K562 (cell line): Measurements from ENCODE around the gene FCSK. TPM values are rescaled to one million over a fixed set of nuclear protein-coding genes. Genes with fewer than 3 reads are reported as not detected.

ENCODE experiments used
- ATAC-seq: fragments of 200-7000 bp; cut with Tn5 transposase; 3 replicates; pipeline ENCODE4 v1.9.1; 2020; ENCODE audit warnings: moderate library complexity
- BruUV-seq: library from RNA; stranded (reverse); fragments of 400-500 nt; replicated peaks from 2 replicates; lab custom pipeline; 2021; lab: Mats Ljungman, UMichigan
- CTCF ChIA-PET: fragments of 300-600 bp; formaldehyde crosslinking; extraction: SDS; loops from one replicate; lab custom pipeline; 2021; ENCODE audit warnings: low intra/inter-chr PET ratio; lab: Yijun Ruan, JAX
- POLR2A ChIA-PET: fragments of 300-600, 350-650 bp; sonication (Branson Sonifier 250); formaldehyde crosslinking; extraction: SDS; loops from one replicate; lab custom pipeline; 2021; ENCODE audit warnings: antibody characterized with exemption, inconsistent platforms; lab: Yijun Ruan, JAX
- DNase-seq, 4 experiments: peaks; one replicate each; pipeline versions ENCODE4 v3.0.0 to v3.0.0-alpha.2; 2011 to 2018; ENCODE audit warnings: low spot score in 3 of 4, mixed read lengths in 3 of 4; ENCODE audit errors: extremely low read depth in 1 of 4
- FAIRE-seq: peaks from 2 replicates; lab custom pipeline; 2011; peaks lifted over from hg19 to GRCh38; lab: Jason Lieb, UNC
- H2AFZ ChIP-seq: 2 replicates; pipeline ENCODE4 v1.6.0; 2011; ENCODE audit warnings: low read depth, low read length, control low read depth, inconsistent platforms
- H3K27ac ChIP-seq: fragments of 200-600 bp; 3 replicates; pipeline ENCODE4 v1.8.0; 2011; ENCODE audit warnings: low read depth, mild to moderate bottlenecking, control low read depth, inconsistent platforms, low read length, moderate library complexity, mixed read lengths; ENCODE audit errors: extremely low read depth
- H3K27me3 ChIP-seq, 2 experiments: fragments of 300-600 bp in 1 of 2; 2 replicates in 1 of 2; 3 replicates in 1 of 2; pipeline versions ENCODE4 v1.6.0 to v1.8.0; 2011; ENCODE audit warnings: inconsistent platforms in 2 of 2, low read length in 2 of 2, mild to moderate bottlenecking in 1 of 2, mixed read lengths in 1 of 2, moderate library complexity in 1 of 2; ENCODE audit not compliant: control insufficient read depth in 2 of 2, insufficient read depth in 2 of 2
- H3K36me3 ChIP-seq: fragments of 300-600 bp; 3 replicates; pipeline ENCODE4 v1.8.0; 2011; ENCODE audit warnings: mild to moderate bottlenecking, low read length, inconsistent platforms; ENCODE audit not compliant: control insufficient read depth, insufficient read depth
- H3K4me1 ChIP-seq, 2 experiments: fragments of 200-600 bp in 1 of 2; replicated peaks in 1 of 2; 2 replicates in 1 of 2; 3 replicates in 1 of 2; pipeline versions ENCODE4 v1.5.1 to v1.8.0; 2011; ENCODE audit warnings: inconsistent platforms in 2 of 2, low read length in 2 of 2, mild to moderate bottlenecking in 1 of 2, mixed read lengths in 1 of 2, moderate library complexity in 1 of 2; ENCODE audit not compliant: control insufficient read depth in 2 of 2, insufficient read depth in 2 of 2
- H3K4me2 ChIP-seq: 2 replicates; pipeline ENCODE4 v1.6.1; 2011; ENCODE audit warnings: low read length, control low read depth, inconsistent platforms, mixed read lengths; ENCODE audit not compliant: insufficient read depth
- H3K4me3 ChIP-seq: fragments of 200-600 bp; sonication (generic), shearing (Covaris generic); 2 replicates; pipeline ENCODE4 v1.5.1; 2016; ENCODE audit warnings: control low read depth, inconsistent platforms
- H3K79me2 ChIP-seq: fragments of 200-600 bp; 3 replicates; pipeline ENCODE4 v1.8.0; 2011; ENCODE audit warnings: low read length, inconsistent platforms; ENCODE audit not compliant: control insufficient read depth, insufficient read depth
- H3K9ac ChIP-seq, 2 experiments: 2 replicates each; pipeline versions ENCODE4 v1.6.0 to v1.6.1; 2011; ENCODE audit warnings: low read depth in 2 of 2, low read length in 2 of 2, control low read depth in 1 of 2, inconsistent platforms in 1 of 2, mild to moderate bottlenecking in 1 of 2, mixed read lengths in 1 of 2; ENCODE audit not compliant: insufficient read depth in 1 of 2
- H3K9me1 ChIP-seq: one replicate; pipeline ENCODE4 v1.6.0; 2011; ENCODE audit warnings: inconsistent platforms, mild to moderate bottlenecking, low read length, moderate library complexity; ENCODE audit not compliant: control insufficient read depth, insufficient read depth
- H3K9me3 ChIP-seq: replicated peaks from 2 replicates; pipeline ENCODE4 v1.5.1; 2011; ENCODE audit warnings: low read depth, low read length, inconsistent platforms; ENCODE audit not compliant: control insufficient read depth, insufficient read depth
- H4K20me1 ChIP-seq: replicated peaks from 2 replicates; pipeline ENCODE4 v1.6.1; 2011; ENCODE audit warnings: low read length, inconsistent platforms, mixed read lengths; ENCODE audit not compliant: control insufficient read depth, insufficient read depth
- CCNT2 ChIP-seq: IDR thresholded peaks from 2 replicates; pipeline ENCODE4 v1.6.1; 2011; ENCODE audit warnings: borderline replicate concordance, low read depth, mild to moderate bottlenecking, moderate library complexity, mixed read lengths, low read length; ENCODE audit not compliant: insufficient read length; ENCODE audit errors: extremely low read depth
- CHCHD3 ChIP-seq: fragments of 250-450 bp; sonication (Bioruptor Pico); IDR thresholded peaks from 2 replicates; pipeline ENCODE4 v2.1.2; 2022; ENCODE audit warnings: mild to moderate bottlenecking
- DDX20 ChIP-seq: fragments of 450-650 bp; IDR thresholded peaks from 2 replicates; pipeline ENCODE4 v1.6.1; 2016; ENCODE audit warnings: missing genetic modification characterization, low read depth, mild to moderate bottlenecking, missing compliant biosample characterization, moderate library complexity
- ELK3 ChIP-seq: fragments of 450-650 bp; formaldehyde crosslinking; IDR thresholded peaks from 2 replicates; pipeline ENCODE4 v1.4.0; 2020; ENCODE audit warnings: mild to moderate bottlenecking
- FOXA1 ChIP-seq: fragments of 450-650 bp; IDR thresholded peaks from 2 replicates; pipeline ENCODE4 v1.6.1; 2016; ENCODE audit warnings: mild to moderate bottlenecking, borderline replicate concordance
- MTA2 ChIP-seq: fragments of 450-650 bp; IDR thresholded peaks from 2 replicates; pipeline ENCODE4 v1.6.1; 2016; ENCODE audit warnings: low read depth
- NKRF ChIP-seq: fragments of 450-650 bp; IDR thresholded peaks from 2 replicates; pipeline ENCODE4 v1.6.1; 2016; ENCODE audit warnings: borderline replicate concordance
- ZNF586 ChIP-seq: fragments of 450-650 bp; formaldehyde crosslinking; conservative IDR thresholded peaks from 2 replicates; pipeline ENCODE4 v1.4.0; 2020; ENCODE audit warnings: mild to moderate bottlenecking, moderate library complexity
- WGBS: fragments of 100-300 bp; shearing (Covaris generic); methylation state at CpG from one replicate; pipeline ENCODE4 v1.1.6; 2016; ENCODE audit warnings: low coverage, mixed read lengths; ENCODE audit not compliant: insufficient coverage; ENCODE audit errors: missing lambda C conversion rate; 5-methylcytosine and 5-hydroxymethylcytosine counted together
- in situ Hi-C: fragments of 300-500 bp; cut with MboI; formaldehyde crosslinking; loops from 4 replicates; pipeline ENCODE4 v1.15.0; 2018; ENCODE audit warnings: inconsistent platforms, mixed read lengths
- intact Hi-C: fragments of 100-400 bp; cut with micrococcal nuclease; formaldehyde crosslinking; loops from 2 replicates; pipeline ENCODE4 v1.14.2; 2022
- polyA plus RNA-seq, 8 experiments: library from polyadenylated mRNA; depleted of rRNA in 4 of 8; stranded (reverse) in 5 of 8; unstranded in 3 of 8; fragments of >200 nt; fragmentation: Nextera tagmentation in 2 of 8; fragmentation: Illumina TruSeq in 1 of 8; extraction: Ambion mirVana in 2 of 8; extraction: Trizol in 1 of 8; gene quantifications; 2 replicates each; pipeline versions ENCODE4 v1.2.1 to v1.2.3, GENCODE V29; 2011 to 2014; ENCODE audit warnings: inconsistent platforms in 1 of 8, missing spikeins in 1 of 8
- total RNA-seq, 7 experiments: library from RNA; depleted of rRNA in 6 of 7; stranded (reverse); fragments of >200 nt in 6 of 7; fragmentation: Illumina TruSeq in 2 of 7; extraction: Trizol in 2 of 7; gene quantifications; 2 replicates each; pipeline versions ENCODE4 v1.2.1 to v1.2.3, GENCODE V29; 2011 to 2021; ENCODE audit warnings: low replicate concordance in 1 of 7

FCSK gene
- total and polyA plus RNA-seq, 9 of the 15 experiments (the other 6 are each of a cell fraction or from before 2014, with no cell fraction given) = 0.92 to 18.6 (median 8.3) TPM

GRCh38 chr16:70483426-70483825 lies 29.0 kb downstream of the FCSK start:
- 80% methylated on average over 5 of the region's 5 CpGs for WGBS
- no peak overlapping the region for H3K4me2 ChIP-seq
- no peaks in the 10 kb centered on the region for H3K79me2 ChIP-seq
- no peak for FAIRE-seq
- H3K4me1 ChIP-seq = no peaks in the 10 kb centered on the region; a peak in 2 of 5 replicates
- intact Hi-C loops = no loop called here
- no peaks in the 10 kb centered on the region for H3K9me3 ChIP-seq
- H4K20me1 ChIP-seq = no peaks in the 10 kb centered on the region; the same call in 1 of the 2 replicates
- no peak for TF ChIP-seq NKRF
- TF ChIP-seq MTA2 = no peak
- TF ChIP-seq CCNT2 = no peak
- TF ChIP-seq DDX20 (tag) = no peak
- no peak for TF ChIP-seq ELK3 (CRISPR knock-in tag)
- no peak for TF ChIP-seq ZNF586
- no peak for TF ChIP-seq CHCHD3
- no peak for TF ChIP-seq FOXA1
- TF ChIP-seq, all 486 proteins: peak for 0
- peaks cover 62% of the 10 kb centered on the region; the same call in 2 of the 3 replicates for H3K36me3 ChIP-seq
- no peak overlapping the region for H2AFZ ChIP-seq
- in situ Hi-C loops = no loop called here
- no peak overlapping the region for H3K9ac ChIP-seq
- DNase-seq (no peak), ATAC-seq (no peak)
- no TSS peak for BruUV-seq
- peaks cover 3% of the 10 kb centered on the region for H3K9me1 ChIP-seq
- no peak overlapping the region for H3K27ac ChIP-seq
- H3K27me3 ChIP-seq = no peaks in the 10 kb centered on the region
- no peak overlapping the region for H3K4me3 ChIP-seq
- ChIA-PET CTCF (no interaction called here), POLR2A (interaction anchor here (0.8 kb wide), 1 partner anchor 14 kb away, joined by 3 read pairs; no protein-coding TSS in a partner anchor)
